Keratinocyte (primary cell): ENCODE results near the gene MAML2. TPM values are rescaled to one million over a fixed set of nuclear protein-coding genes. Genes with fewer than 3 reads are reported as not detected.

Experiments
- DNase-seq: peaks from one replicate; pipeline ENCODE4 v3.0.0-alpha.2; 2011; ENCODE audit warnings: low read depth, missing footprints, low spot score
- FAIRE-seq: peaks from 2 replicates; lab custom pipeline; 2011; peaks lifted over from hg19 to GRCh38; lab: Jason Lieb, UNC
- H2AFZ ChIP-seq: 2 replicates; pipeline ENCODE4 v1.6.0; 2012; ENCODE audit warnings: low read length, control low read depth, inconsistent platforms; ENCODE audit not compliant: control insufficient read depth
- H3K27ac ChIP-seq: 2 replicates; pipeline ENCODE4 v1.5.1; 2011; ENCODE audit warnings: low read length; ENCODE audit not compliant: control insufficient read depth, insufficient read depth
- H3K27me3 ChIP-seq: 3 replicates; pipeline ENCODE4 v1.6.0; 2011; ENCODE audit warnings: low read length; ENCODE audit not compliant: control insufficient read depth, insufficient read depth; ENCODE audit errors: extremely low read depth
- H3K36me3 ChIP-seq, 2 experiments: 2 replicates in 1 of 2; 3 replicates in 1 of 2; pipeline ENCODE4 v1.5.1; 2011; ENCODE audit warnings: low read length in 2 of 2, mild to moderate bottlenecking in 1 of 2; ENCODE audit not compliant: control insufficient read depth in 2 of 2, insufficient read depth in 2 of 2; ENCODE audit errors: extremely low read depth in 1 of 2
- H3K4me1 ChIP-seq: 3 replicates; pipeline ENCODE4 v1.5.1; 2011; ENCODE audit warnings: low read length; ENCODE audit not compliant: control insufficient read depth, insufficient read depth; ENCODE audit errors: extremely low read depth
- H3K4me2 ChIP-seq: 3 replicates; pipeline ENCODE4 v1.6.0; 2011; ENCODE audit warnings: low read depth, low read length; ENCODE audit not compliant: control insufficient read depth, insufficient read depth; ENCODE audit errors: extremely low read depth
- H3K4me3 ChIP-seq, 3 experiments: fragments of 200-600 bp in 1 of 3; sonication (generic) in 1 of 3; 2 replicates in 2 of 3; 3 replicates in 1 of 3; pipeline ENCODE4 v1.5.1; 2011 to 2016; ENCODE audit warnings: low read length in 3 of 3, mild to moderate bottlenecking in 3 of 3, control low read depth in 2 of 3, inconsistent platforms in 1 of 3, low read depth in 1 of 3, mixed read lengths in 1 of 3, mixed run types in 1 of 3, moderate library complexity in 1 of 3; ENCODE audit not compliant: control insufficient read depth in 2 of 3, insufficient read depth in 2 of 3; ENCODE audit errors: extremely low read depth in 1 of 3
- H3K79me2 ChIP-seq: 2 replicates; pipeline ENCODE4 v1.6.0; 2012; ENCODE audit warnings: low read length; ENCODE audit not compliant: control insufficient read depth, insufficient read depth
- H3K9ac ChIP-seq: 3 replicates; pipeline ENCODE4 v1.6.0; 2011; ENCODE audit warnings: low read length; ENCODE audit not compliant: control insufficient read depth, insufficient read depth; ENCODE audit errors: extremely low read depth
- H3K9me1 ChIP-seq: 3 replicates; pipeline ENCODE4 v1.6.0; 2011; ENCODE audit warnings: low read length; ENCODE audit not compliant: control insufficient read depth, insufficient read depth; ENCODE audit errors: extremely low read depth
- H3K9me3 ChIP-seq: 2 replicates; pipeline ENCODE4 v1.5.1; 2012; ENCODE audit warnings: low read depth, low read length; ENCODE audit not compliant: control insufficient read depth
- H4K20me1 ChIP-seq: 3 replicates; pipeline ENCODE4 v1.6.0; 2011; ENCODE audit warnings: low read length; ENCODE audit not compliant: control insufficient read depth, insufficient read depth; ENCODE audit errors: extremely low read depth
- CTCF ChIP-seq, 3 experiments: IDR thresholded peaks in 1 of 3; conservative IDR thresholded peaks in 1 of 3; optimal IDR thresholded peaks in 1 of 3; 2 replicates in 2 of 3; 3 replicates in 1 of 3; pipeline versions ENCODE3 to v1.5.1; 2011; ENCODE audit warnings: low read length in 3 of 3, mild to moderate bottlenecking in 3 of 3, moderate library complexity in 2 of 3, control low read depth in 1 of 3, inconsistent platforms in 1 of 3; ENCODE audit not compliant: insufficient read depth in 2 of 3; ENCODE audit errors: extremely low read depth in 1 of 3
- EZH2 ChIP-seq: IDR thresholded peaks from one replicate; pipeline ENCODE4 v1.6.1; 2012; ENCODE audit warnings: inconsistent platforms, mild to moderate bottlenecking, low read length, moderate library complexity
- dilution Hi-C: fragments of 300-500 bp; cut with MboI; formaldehyde crosslinking; loops from one replicate; pipeline ENCODE4 v1.7.0; 2020; ENCODE audit warnings: low sequenced_read_pairs; ENCODE audit not compliant: extremely low pct_ligation_motif_present
- polyA plus RNA-seq, 5 experiments: library from polyadenylated mRNA; depleted of rRNA in 3 of 5; stranded (reverse) in 3 of 5; stranded (forward) in 1 of 5; unstranded in 1 of 5; fragments of >200 nt; gene quantifications; 1 replicate in 1 of 5; 2 replicates in 3 of 5; 3 replicates in 1 of 5; pipeline versions ENCODE4 v1.2.1 to v1.2.3, GENCODE V29; 2011 to 2012; ENCODE audit warnings: missing spikeins in 2 of 5, low read depth in 1 of 5, low replicate concordance in 1 of 5

The MAML2 gene
- polyA plus RNA-seq, 1 donor (not counting 4 experiments of a cell fraction or from before 2014, with no cell fraction given): 4.2 TPM

- FAIRE-seq (no peak), DNase-seq (no peak)
- Histone ChIP-seq H3K9ac (no peak overlapping the region), H3K9me3 (no peaks in the 10 kb centered on the region), H4K20me1 (no peaks in the 10 kb centered on the region), H2AFZ (no peak overlapping the region), H3K4me1 (peaks cover 30% of the 10 kb centered on the region), H3K27ac (no peak overlapping the region), H3K36me3 (no peaks in the 10 kb centered on the region), H3K27me3 (no peaks in the 10 kb centered on the region), H3K9me1 (no peaks in the 10 kb centered on the region), H3K79me2 (no peaks in the 10 kb centered on the region), H3K4me2 (peak overlapping the region; percentile 54), H3K4me3 (no peak overlapping the region)
- no peak for TF ChIP-seq EZH2
- no peak for TF ChIP-seq CTCF (optimal IDR thresholded peaks at IDR 0.05 in 1 of 3, IDR thresholded peaks at IDR 0.05 in 1 of 3, conservative IDR thresholded peaks at IDR 0.05 in 1 of 3; ENCODE audit: extremely low read depth in 1 of 3, insufficient read depth in 2 of 3, low read length in 3 of 3)
- dilution Hi-C loops: no loop called here
Observed at GRCh38 chr11:96147186-96147585, 195.8 kb downstream of the MAML2 start.

GRCh38 chr11:96146765-96147164, 196.2 kb downstream of the MAML2 start:
- Histone ChIP-seq H3K9me3 (no peaks in the 10 kb centered on the region), H3K36me3 (no peaks in the 10 kb centered on the region), H3K4me3 (no peak overlapping the region), H3K27ac (no peak overlapping the region), H4K20me1 (no peaks in the 10 kb centered on the region), H3K27me3 (no peaks in the 10 kb centered on the region), H3K4me1 (peaks cover 30% of the 10 kb centered on the region), H3K79me2 (no peaks in the 10 kb centered on the region), H2AFZ (no peak overlapping the region), H3K4me2 (no peak overlapping the region), H3K9ac (no peak overlapping the region), H3K9me1 (no peaks in the 10 kb centered on the region)
- DNase-seq (no peak), FAIRE-seq (no peak)
- TF ChIP-seq CTCF (optimal IDR thresholded peaks at IDR 0.05 in 1 of 3, IDR thresholded peaks at IDR 0.05 in 1 of 3, conservative IDR thresholded peaks at IDR 0.05 in 1 of 3; ENCODE audit: extremely low read depth in 1 of 3, insufficient read depth in 2 of 3, low read length in 3 of 3) (no peak), EZH2 (no peak)
- dilution Hi-C loops: no loop called here
